H1 (cell line): ENCODE measurements around the gene ZNF407. TPM values are rescaled to one million over a fixed set of nuclear protein-coding genes. Genes with fewer than 3 reads are reported as not detected.

Source experiments
- CHD2 ChIP-seq: IDR thresholded peaks from 2 replicates; pipeline ENCODE4 v1.6.1; 2012; ENCODE audit warnings: low read length, improper control_type of control experiment
- CTBP2 ChIP-seq: IDR thresholded peaks from 2 replicates; pipeline ENCODE4 v1.7.0; 2011; ENCODE audit warnings: borderline replicate concordance, mild to moderate bottlenecking, moderate library complexity, mixed read lengths, low read length; ENCODE audit not compliant: insufficient read depth, insufficient read length
- GABPA ChIP-seq: IDR thresholded peaks from 2 replicates; pipeline ENCODE4 v1.6.1; 2011; ENCODE audit warnings: mild to moderate bottlenecking, low read length, moderate library complexity, borderline replicate concordance; ENCODE audit not compliant: insufficient read depth
- RXRA ChIP-seq: IDR thresholded peaks from 2 replicates; pipeline ENCODE4 v1.6.1; 2011; ENCODE audit warnings: low read depth, mild to moderate bottlenecking, low read length, moderate library complexity; ENCODE audit not compliant: insufficient read depth
- SIN3A ChIP-seq, 2 experiments: IDR thresholded peaks in 1 of 2; conservative IDR thresholded peaks in 1 of 2; 2 replicates each; pipeline ENCODE4 v1.6.1; 2011 to 2012; ENCODE audit warnings: low read length in 2 of 2, improper control_type of control experiment in 1 of 2, low read depth in 1 of 2, mild to moderate bottlenecking in 1 of 2
- SIX5 ChIP-seq: IDR thresholded peaks from 2 replicates; pipeline ENCODE4 v1.6.1; 2011; ENCODE audit warnings: mild to moderate bottlenecking, low read depth, low read length
- polyA plus RNA-seq, 7 experiments: library from polyadenylated mRNA; depleted of rRNA in 3 of 7; stranded (reverse) in 5 of 7; unstranded in 2 of 7; fragments of >200 nt in 5 of 7; fragments of 200-250 nt in 2 of 7; gene quantifications; 1 replicate in 5 of 7; 2 replicates in 1 of 7; 4 replicates in 1 of 7; pipeline versions ENCODE4 v1.2.1 to v1.2.3, GENCODE V29; 2011 to 2013; ENCODE audit warnings: missing spikeins in 2 of 7, mixed read lengths in 2 of 7
- total RNA-seq: library from RNA; stranded (reverse); fragmentation: NEBNext Ultra II Directional; extraction: Animal tissue kit (Norgen Biotek cat#: 25700); gene quantifications from 2 replicates; pipeline ENCODE4 v1.2.1, GENCODE V29; 2021
- TF ChIP-seq, protein P1 (sequence below): IDR thresholded peaks from 2 replicates; pipeline ENCODE4 v1.6.1; 2011; ENCODE audit warnings: low read length, improper control_type of control experiment

Gene ZNF407
- total and polyA plus RNA-seq, 2 of the 8 experiments (the other 6 are each of a cell fraction or from before 2014, with no cell fraction given): 1.5 to 6.8 TPM

DNA sequence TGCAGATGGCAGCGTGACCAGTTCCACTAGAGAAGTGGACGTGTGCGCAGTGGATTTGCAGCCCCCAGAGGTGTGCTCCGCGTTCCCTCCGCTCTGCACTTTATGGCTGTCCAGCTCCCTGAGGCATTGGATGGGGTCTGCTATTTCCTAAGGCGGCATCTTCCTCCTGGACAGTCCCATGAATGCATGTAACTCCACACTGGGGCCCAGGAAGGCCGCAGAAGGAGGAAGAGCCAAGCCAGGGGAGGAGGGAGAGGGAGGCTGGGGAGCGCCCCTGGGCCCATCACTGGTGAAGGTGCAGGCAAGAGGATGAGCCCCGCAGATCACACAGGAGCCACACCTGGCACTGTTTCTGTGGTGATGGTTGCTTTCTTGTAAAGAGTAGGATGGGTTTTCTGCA is 512.1 kb downstream of the ZNF407 start (continued):
- TF ChIP-seq, protein P1, sequence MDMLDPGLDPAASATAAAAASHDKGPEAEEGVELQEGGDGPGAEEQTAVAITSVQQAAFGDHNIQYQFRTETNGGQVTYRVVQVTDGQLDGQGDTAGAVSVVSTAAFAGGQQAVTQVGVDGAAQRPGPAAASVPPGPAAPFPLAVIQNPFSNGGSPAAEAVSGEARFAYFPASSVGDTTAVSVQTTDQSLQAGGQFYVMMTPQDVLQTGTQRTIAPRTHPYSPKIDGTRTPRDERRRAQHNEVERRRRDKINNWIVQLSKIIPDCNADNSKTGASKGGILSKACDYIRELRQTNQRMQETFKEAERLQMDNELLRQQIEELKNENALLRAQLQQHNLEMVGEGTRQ: no peak
- no peak for TF ChIP-seq CHD2
- TF ChIP-seq SIX5: no peak
- no peak for TF ChIP-seq RXRA
- TF ChIP-seq CTBP2: no peak
- no peak for TF ChIP-seq GABPA
- no peak for TF ChIP-seq SIN3A (conservative IDR thresholded peaks at IDR 0.05 in 1 of 2, IDR thresholded peaks at IDR 0.05 in 1 of 2; ENCODE audit: low read depth in 1 of 2, low read length in 2 of 2)
